PC-3 (cell line): ENCODE results near the gene LAMC2.

Experiments used
- EZH2phosphoT487 ChIP-seq: fragments of 300-600 bp; sonication (generic); IDR thresholded peaks from 2 replicates; pipeline ENCODE4 v1.6.1; 2018; ENCODE audit warnings: mild to moderate bottlenecking, antibody characterized with exemption, low read length, borderline replicate concordance
- TF ChIP-seq, protein P1 (sequence below): fragments of 300-600 bp; sonication (generic); conservative IDR thresholded peaks from 2 replicates; pipeline ENCODE4 v1.5.1; 2017; ENCODE audit warnings: antibody characterized with exemption, low read depth, mild to moderate bottlenecking, low read length

DNA sequence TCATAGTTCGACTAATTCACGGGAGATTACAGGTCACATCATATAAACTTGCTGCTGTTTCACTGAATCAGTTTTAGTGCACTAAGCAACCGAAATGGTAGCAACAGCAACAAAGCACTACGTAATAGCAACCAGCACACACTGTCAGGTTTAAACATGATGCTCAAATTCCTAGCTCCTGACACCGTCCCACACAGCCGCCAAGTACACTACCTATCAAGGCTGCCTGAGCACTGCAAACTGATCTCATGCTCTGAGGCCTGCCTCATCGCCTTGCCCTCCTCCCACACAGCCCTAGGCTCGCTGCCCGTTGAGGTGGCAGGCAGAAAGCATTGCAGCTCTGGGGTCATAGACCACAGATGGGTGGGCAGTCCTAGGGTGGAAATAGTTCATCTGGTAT, 12.4 kb downstream of the LAMC2 start:
- no peak for TF ChIP-seq EZH2phosphoT487
- TF ChIP-seq, protein P1, sequence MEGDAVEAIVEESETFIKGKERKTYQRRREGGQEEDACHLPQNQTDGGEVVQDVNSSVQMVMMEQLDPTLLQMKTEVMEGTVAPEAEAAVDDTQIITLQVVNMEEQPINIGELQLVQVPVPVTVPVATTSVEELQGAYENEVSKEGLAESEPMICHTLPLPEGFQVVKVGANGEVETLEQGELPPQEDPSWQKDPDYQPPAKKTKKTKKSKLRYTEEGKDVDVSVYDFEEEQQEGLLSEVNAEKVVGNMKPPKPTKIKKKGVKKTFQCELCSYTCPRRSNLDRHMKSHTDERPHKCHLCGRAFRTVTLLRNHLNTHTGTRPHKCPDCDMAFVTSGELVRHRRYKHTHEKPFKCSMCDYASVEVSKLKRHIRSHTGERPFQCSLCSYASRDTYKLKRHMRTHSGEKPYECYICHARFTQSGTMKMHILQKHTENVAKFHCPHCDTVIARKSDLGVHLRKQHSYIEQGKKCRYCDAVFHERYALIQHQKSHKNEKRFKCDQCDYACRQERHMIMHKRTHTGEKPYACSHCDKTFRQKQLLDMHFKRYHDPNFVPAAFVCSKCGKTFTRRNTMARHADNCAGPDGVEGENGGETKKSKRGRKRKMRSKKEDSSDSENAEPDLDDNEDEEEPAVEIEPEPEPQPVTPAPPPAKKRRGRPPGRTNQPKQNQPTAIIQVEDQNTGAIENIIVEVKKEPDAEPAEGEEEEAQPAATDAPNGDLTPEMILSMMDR: no peak
